ENCODE data around the gene NLGN4X.

- TF ChIP-seq CEBPB (IDR thresholded peaks at IDR 0.05) (no peak), EP300 (IDR thresholded peaks at IDR 0.05) (no peak), POLR2A (IDR thresholded peaks at IDR 0.05; ENCODE audit: low read length) (no peak), CTCF (IDR thresholded peaks at IDR 0.05) (no peak), SMC3 (IDR thresholded peaks at IDR 0.05) (no peak), GATA3 (IDR thresholded peaks at IDR 0.05; ENCODE audit: borderline replicate concordance) (no peak), ESRRA (IDR thresholded peaks at IDR 0.05; ENCODE audit: borderline replicate concordance, low read length) (no peak), POLR2AphosphoS2 (conservative IDR thresholded peaks at IDR 0.05; ENCODE audit: low read length) (no peak), MYC (IDR thresholded peaks at IDR 0.05; ENCODE audit: borderline replicate concordance, low read length) (no peak), RAD21 (conservative IDR thresholded peaks at IDR 0.05 in 1 of 2, IDR thresholded peaks at IDR 0.05 in 1 of 2) (no peak), PBX3 (IDR thresholded peaks at IDR 0.05) (no peak), BCL3 (IDR thresholded peaks at IDR 0.05) (no peak), ZC3H11A (IDR thresholded peaks at IDR 0.05) (no peak), MAX (IDR thresholded peaks at IDR 0.05) (no peak)
These were observed 34.3 kb upstream of the NLGN4X start for GRCh38 chrX:6262959-6263358.
